ENCODE measurements around the gene DCANP1. TPM values are rescaled to one million over a fixed set of nuclear protein-coding genes. Genes with fewer than 3 reads are reported as not detected.
A peak's percentile ranks its signal among the peaks of the same experiment; 100 is the strongest.

The DCANP1 gene
- polyA plus RNA-seq, 3 donors from 2014 or later, result 0.95 TPM; not detected in 2

GRCh38 chr5:135446615-135447014 lies 533 bp downstream of the DCANP1 start:
- H3K27me3 Mint-ChIP-seq (ENCODE audit: low read depth in 3 of 3), result peaks cover 2 to 3% (median 3%) of the 10 kb centered on the region in 3 donors
- no peak overlapping the region for H3K4me3 Mint-ChIP-seq
- H3K27ac Mint-ChIP-seq, result no peak overlapping the region
- peaks cover 10 to 13% of the 10 kb centered on the region in 2 donors for H3K4me1 Mint-ChIP-seq
- H3K9me3 Mint-ChIP-seq, result no peaks in the 10 kb centered on the region
- no peak for DNase-seq
- no peaks in the 10 kb centered on the region for H3K36me3 Mint-ChIP-seq

- Mint-ChIP-seq H3K36me3 (no peaks in the 10 kb centered on the region), H3K4me1 (peaks cover 10 to 13% of the 10 kb centered on the region in 2 donors), H3K27me3 (ENCODE audit: low read depth in 3 of 3) (peaks cover 3 to 4% (median 3%) of the 10 kb centered on the region in 3 donors), H3K9me3 (no peaks in the 10 kb centered on the region), H3K4me3 (no peak overlapping the region), H3K27ac (no peak overlapping the region)
- no peak for DNase-seq
Observed at GRCh38 chr5:135446206-135446605, 942 bp downstream of the DCANP1 start.

GRCh38 chr5:135445306-135445985 lies 1.7 kb downstream of the DCANP1 start:
- Mint-ChIP-seq H3K36me3 (no peaks in the 10 kb centered on the region), H3K4me1 (peaks cover 10 to 13% of the 10 kb centered on the region in 2 donors), H3K27ac (no peak overlapping the region), H3K9me3 (no peaks in the 10 kb centered on the region), H3K27me3 (ENCODE audit: low read depth in 3 of 3) (peaks cover 3 to 5% (median 4%) of the 10 kb centered on the region in 3 donors), H3K4me3 (no peak overlapping the region)
- DNase-seq, result no peak

- Mint-ChIP-seq H3K27ac (no peak overlapping the region), H3K36me3 (no peaks in the 10 kb centered on the region), H3K9me3 (no peaks in the 10 kb centered on the region), H3K4me3 (no peak overlapping the region), H3K27me3 (ENCODE audit: low read depth in 3 of 3) (peaks cover 3 to 5% (median 4%) of the 10 kb centered on the region in 3 donors), H3K4me1 (peaks cover 10 to 13% of the 10 kb centered on the region in 2 donors)
- no peak for DNase-seq
Observed at GRCh38 chr5:135444881-135445280, 2.3 kb downstream of the DCANP1 start.

GRCh38 chr5:135444360-135444759 lies 2.8 kb downstream of the DCANP1 start:
- H3K27ac Mint-ChIP-seq, result peak overlapping the region in 1 of 6 donors; percentile 68
- peaks cover 3 to 6% (median 5%) of the 10 kb centered on the region in 3 donors for H3K27me3 Mint-ChIP-seq (ENCODE audit: low read depth in 3 of 3)
- no peaks in the 10 kb centered on the region for H3K9me3 Mint-ChIP-seq
- no peaks in the 10 kb centered on the region for H3K36me3 Mint-ChIP-seq
- peak overlapping the region in 4 of 5 donors; percentile 3 to 54 (median 26) for H3K4me3 Mint-ChIP-seq
- H3K4me1 Mint-ChIP-seq, result peaks cover 10 to 13% of the 10 kb centered on the region in 2 donors
- peak; percentile 31 to 47 (median 33) for DNase-seq

GRCh38 chr5:135443161-135443960 lies 3.8 kb downstream of the DCANP1 start:
- Mint-ChIP-seq H3K36me3 (no peaks in the 10 kb centered on the region), H3K27ac (no peak overlapping the region), H3K4me3 (no peak overlapping the region), H3K9me3 (no peaks in the 10 kb centered on the region), H3K27me3 (ENCODE audit: low read depth in 3 of 3) (peaks cover 5 to 6% (median 5%) of the 10 kb centered on the region in 3 donors), H3K4me1 (peaks cover 10 to 13% of the 10 kb centered on the region in 2 donors)
- no peak for DNase-seq

GRCh38 chr5:135442431-135443160 lies 4.6 kb downstream of the DCANP1 start:
- Mint-ChIP-seq H3K4me1 (peaks cover 10 to 13% of the 10 kb centered on the region in 2 donors), H3K36me3 (no peaks in the 10 kb centered on the region), H3K27me3 (ENCODE audit: low read depth in 3 of 3) (peaks cover 4 to 5% (median 5%) of the 10 kb centered on the region in 3 donors), H3K9me3 (no peaks in the 10 kb centered on the region), H3K4me3 (no peak overlapping the region), H3K27ac (no peak overlapping the region)
- DNase-seq, result no peak

- Mint-ChIP-seq H3K4me3 (no peak overlapping the region), H3K9me3 (no peaks in the 10 kb centered on the region), H3K36me3 (no peaks in the 10 kb centered on the region), H3K4me1 (peaks cover 10 to 13% of the 10 kb centered on the region in 2 donors), H3K27ac (no peak overlapping the region), H3K27me3 (ENCODE audit: low read depth in 3 of 3) (peaks cover 4 to 6% (median 5%) of the 10 kb centered on the region in 3 donors)
- DNase-seq, result no peak
Observed at GRCh38 chr5:135441919-135442318, 5.2 kb downstream of the DCANP1 start.

- DNase-seq, result no peak
- no peaks in the 10 kb centered on the region for H3K36me3 Mint-ChIP-seq
- H3K27me3 Mint-ChIP-seq (ENCODE audit: low read depth in 3 of 3), result peaks cover 4 to 7% (median 5%) of the 10 kb centered on the region in 3 donors
- no peaks in the 10 kb centered on the region for H3K9me3 Mint-ChIP-seq
- no peak overlapping the region for H3K4me3 Mint-ChIP-seq
- H3K4me1 Mint-ChIP-seq, result peaks cover 10 to 13% of the 10 kb centered on the region in 2 donors
- no peak overlapping the region for H3K27ac Mint-ChIP-seq
Observed at GRCh38 chr5:135441350-135441831, 5.8 kb downstream of the DCANP1 start.

- H3K36me3 Mint-ChIP-seq, result no peaks in the 10 kb centered on the region
- no peak overlapping the region for H3K4me3 Mint-ChIP-seq
- H3K27ac Mint-ChIP-seq, result no peak overlapping the region
- peaks cover 10 to 13% of the 10 kb centered on the region in 2 donors for H3K4me1 Mint-ChIP-seq
- peaks cover 4 to 7% (median 5%) of the 10 kb centered on the region in 3 donors for H3K27me3 Mint-ChIP-seq (ENCODE audit: low read depth in 3 of 3)
- H3K9me3 Mint-ChIP-seq, result no peaks in the 10 kb centered on the region
- no peak for DNase-seq
Observed at GRCh38 chr5:135440916-135441315, 6.2 kb downstream of the DCANP1 start.

- H3K4me1 Mint-ChIP-seq, result peaks cover 6 to 8% of the 10 kb centered on the region in 2 donors
- DNase-seq, result no peak
- H3K27ac Mint-ChIP-seq, result no peak overlapping the region
- no peaks in the 10 kb centered on the region for H3K9me3 Mint-ChIP-seq
- H3K27me3 Mint-ChIP-seq (ENCODE audit: low read depth in 3 of 3), result peaks cover 5 to 7% (median 6%) of the 10 kb centered on the region in 3 donors
- no peak overlapping the region for H3K4me3 Mint-ChIP-seq
- H3K36me3 Mint-ChIP-seq, result no peaks in the 10 kb centered on the region
Observed at GRCh38 chr5:135439231-135440205, 7.6 kb downstream of the DCANP1 start.

- DNase-seq, result no peak
- H3K27ac Mint-ChIP-seq, result no peak overlapping the region
- H3K9me3 Mint-ChIP-seq, result no peaks in the 10 kb centered on the region
- no peak overlapping the region for H3K4me3 Mint-ChIP-seq
- no peaks in the 10 kb centered on the region for H3K4me1 Mint-ChIP-seq
- peaks cover 4 to 7% (median 6%) of the 10 kb centered on the region in 3 donors for H3K27me3 Mint-ChIP-seq (ENCODE audit: low read depth in 3 of 3)
- H3K36me3 Mint-ChIP-seq, result no peaks in the 10 kb centered on the region
Observed at GRCh38 chr5:135438636-135439221, 8.4 kb downstream of the DCANP1 start.
